Mammary epithelial cell (primary cell): ENCODE measurements around the gene EPHX1.

Experiments
- CTCF ChIP-seq, 2 donors: IDR thresholded peaks in 1 of 2; conservative IDR thresholded peaks in 1 of 2; 2 replicates each; pipeline ENCODE4 v1.5.1; 2011 to 2012; ENCODE audit warnings: inconsistent platforms in 2 of 2, low read length in 2 of 2, mild to moderate bottlenecking in 2 of 2, control low read depth in 1 of 2, low read depth in 1 of 2; ENCODE audit not compliant: insufficient read depth in 1 of 2; ENCODE audit errors: extremely low read depth in 1 of 2
- EZH2 ChIP-seq: IDR thresholded peaks from 2 replicates; pipeline ENCODE4 v1.6.1; 2012; ENCODE audit warnings: low read length, inconsistent platforms, borderline replicate concordance

GRCh38 chr1:225887030-225887314, 77.0 kb downstream of the EPHX1 start:
- TF ChIP-seq CTCF (conservative IDR thresholded peaks at IDR 0.05 in 1 of 2, IDR thresholded peaks at IDR 0.05 in 1 of 2; ENCODE audit: extremely low read depth in 1 of 2, insufficient read depth in 1 of 2, low read depth in 1 of 2, low read length in 2 of 2) (no peak), EZH2 (no peak)
